DOHH2 (cell line): ENCODE results near the gene AGBL1.

Source experiments
- EZH2phosphoT487 ChIP-seq: fragments of 200-600 bp; sonication (generic); IDR thresholded peaks from 2 replicates; pipeline ENCODE4 v1.6.1; 2017; ENCODE audit warnings: borderline replicate concordance, mild to moderate bottlenecking, antibody characterized with exemption, low read length, moderate library complexity, mixed read lengths
- TF ChIP-seq, protein P1 (sequence below): fragments of 200-600 bp; sonication (generic); IDR thresholded peaks from one replicate; pipeline ENCODE4 v1.5.1; 2014; ENCODE audit warnings: antibody characterized with exemption, mild to moderate bottlenecking, low read depth, low read length; ENCODE audit not compliant: poor library complexity, severe bottlenecking

DNA sequence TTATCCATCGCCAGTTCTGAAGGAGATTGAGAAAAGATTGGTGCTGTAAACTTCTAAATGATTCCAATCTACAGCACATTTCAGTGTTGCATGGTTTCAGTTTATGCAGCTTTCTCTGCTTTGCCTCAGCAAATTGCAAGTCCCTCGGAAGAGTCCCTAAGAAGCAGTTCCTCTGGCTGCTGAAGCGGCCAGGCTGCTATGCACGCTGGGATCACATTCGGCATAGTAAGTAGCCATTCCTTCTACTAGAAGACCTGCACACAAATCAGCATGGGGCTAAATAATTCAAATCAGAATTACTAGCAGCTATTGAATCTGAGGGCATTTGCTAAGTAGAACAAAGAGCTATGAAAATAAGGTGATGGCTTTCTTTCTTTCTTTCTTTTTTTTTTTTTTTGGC lies 769.5 kb downstream of the AGBL1 start:
- TF ChIP-seq, protein P1, sequence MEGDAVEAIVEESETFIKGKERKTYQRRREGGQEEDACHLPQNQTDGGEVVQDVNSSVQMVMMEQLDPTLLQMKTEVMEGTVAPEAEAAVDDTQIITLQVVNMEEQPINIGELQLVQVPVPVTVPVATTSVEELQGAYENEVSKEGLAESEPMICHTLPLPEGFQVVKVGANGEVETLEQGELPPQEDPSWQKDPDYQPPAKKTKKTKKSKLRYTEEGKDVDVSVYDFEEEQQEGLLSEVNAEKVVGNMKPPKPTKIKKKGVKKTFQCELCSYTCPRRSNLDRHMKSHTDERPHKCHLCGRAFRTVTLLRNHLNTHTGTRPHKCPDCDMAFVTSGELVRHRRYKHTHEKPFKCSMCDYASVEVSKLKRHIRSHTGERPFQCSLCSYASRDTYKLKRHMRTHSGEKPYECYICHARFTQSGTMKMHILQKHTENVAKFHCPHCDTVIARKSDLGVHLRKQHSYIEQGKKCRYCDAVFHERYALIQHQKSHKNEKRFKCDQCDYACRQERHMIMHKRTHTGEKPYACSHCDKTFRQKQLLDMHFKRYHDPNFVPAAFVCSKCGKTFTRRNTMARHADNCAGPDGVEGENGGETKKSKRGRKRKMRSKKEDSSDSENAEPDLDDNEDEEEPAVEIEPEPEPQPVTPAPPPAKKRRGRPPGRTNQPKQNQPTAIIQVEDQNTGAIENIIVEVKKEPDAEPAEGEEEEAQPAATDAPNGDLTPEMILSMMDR: no peak
- no peak for TF ChIP-seq EZH2phosphoT487
